Gastroesophageal sphincter (tissue), 4 donors: ENCODE measurements around the gene UQCC2. TPM values are rescaled to one million over a fixed set of nuclear protein-coding genes. Genes with fewer than 3 reads are reported as not detected.

ENCODE experiments used
- ATAC-seq: fragments of 150-250 bp; one replicate; pipeline ENCODE4 v1.9.1; 2016; ENCODE audit warnings: mild to moderate bottlenecking, moderate library complexity
- H3K27ac ChIP-seq, 4 donors: fragments of 200-600 bp; sonication (generic) in 3 of 4; 1 replicate in 3 of 4; 2 replicates in 1 of 4; pipeline ENCODE4 v1.5.1; 2016 to 2019
- H3K27me3 ChIP-seq: fragments of 200-600 bp; sonication (generic); one replicate; pipeline ENCODE4 v1.5.1; 2019
- H3K36me3 ChIP-seq, 2 donors: fragments of 200-600 bp; sonication (generic); one replicate each; pipeline ENCODE4 v1.5.1; 2019; ENCODE audit warnings: control low read depth in 1 of 2
- H3K4me1 ChIP-seq, 3 donors: fragments of 200-600 bp; sonication (generic); 1 replicate in 2 of 3; 2 replicates in 1 of 3; pipeline ENCODE4 v1.5.1; 2016 to 2019; ENCODE audit warnings: control low read depth in 2 of 3
- H3K4me3 ChIP-seq, 2 donors: fragments of 200-600 bp; sonication (generic); one replicate each; pipeline ENCODE4 v1.5.1; 2019; ENCODE audit warnings: mild to moderate bottlenecking in 1 of 2, moderate library complexity in 1 of 2
- H3K9me3 ChIP-seq, 3 donors: fragments of 200-600 bp; sonication (generic); one replicate each; pipeline ENCODE4 v1.5.1; 2017 to 2019; ENCODE audit warnings: control low read depth in 2 of 3
- CTCF ChIP-seq, 4 experiments: fragments of 200-600 bp in 2 of 4; fragments of 450-650 bp in 2 of 4; sonication (generic) in 1 of 4; IDR thresholded peaks; one replicate each; pipeline ENCODE4 v1.5.1; 2017 to 2019; ENCODE audit warnings: antibody characterized with exemption in 4 of 4, mild to moderate bottlenecking in 2 of 4, moderate library complexity in 2 of 4
- EP300 ChIP-seq: sonication (generic); formaldehyde crosslinking; IDR thresholded peaks from one replicate; pipeline ENCODE4 v1.6.1; 2017; ENCODE audit warnings: antibody characterized with exemption, mild to moderate bottlenecking
- POLR2A ChIP-seq, 2 donors: fragments of 450-650 bp; IDR thresholded peaks; one replicate each; pipeline ENCODE4 v1.6.1; 2017; ENCODE audit warnings: antibody characterized with exemption in 2 of 2, mild to moderate bottlenecking in 2 of 2, moderate library complexity in 1 of 2
- POLR2AphosphoS5 ChIP-seq: sonication (generic); formaldehyde crosslinking; IDR thresholded peaks from one replicate; pipeline ENCODE4 v1.6.1; 2017; ENCODE audit warnings: antibody characterized with exemption
- WGBS, 2 donors: methylation state at CpG; one replicate each; pipeline ENCODE4 v1.1.5; 2018; ENCODE audit warnings: low coverage in 1 of 2; 5-methylcytosine and 5-hydroxymethylcytosine counted together
- total RNA-seq, 4 donors: library from RNA; depleted of rRNA; stranded (reverse); fragments of >200 nt; gene quantifications; one replicate each; pipeline ENCODE4 v1.1.0, GENCODE V29; 2016

The UQCC2 gene
- total RNA-seq, 4 donors from 2014 or later, result 14.5 to 25.3 (median 17.7) TPM

GRCh38 chr6:33757113-33757512, 45.6 kb upstream of the UQCC2 start:
- H3K4me1 ChIP-seq, result peaks cover 0 to 7% (median 0%) of the 10 kb centered on the region in 3 donors
- no peak overlapping the region for H3K27ac ChIP-seq
- no peak overlapping the region for H3K4me3 ChIP-seq
- no peak for TF ChIP-seq POLR2A (IDR thresholded peaks at IDR 0.05)
- no peak for TF ChIP-seq POLR2AphosphoS5
- no peak for TF ChIP-seq CTCF (IDR thresholded peaks at IDR 0.05)
- TF ChIP-seq EP300, result no peak
- H3K27me3 ChIP-seq, result peaks cover 14% of the 10 kb centered on the region
- no peaks in the 10 kb centered on the region for H3K9me3 ChIP-seq
- ATAC-seq, result no peak
- no peaks in the 10 kb centered on the region for H3K36me3 ChIP-seq
- WGBS, 2 donors, result 56 to 70% methylated on average over 3 of the region's 3 CpGs

- Histone ChIP-seq H3K9me3 (no peaks in the 10 kb centered on the region), H3K27me3 (peaks cover 18% of the 10 kb centered on the region), H3K4me3 (no peak overlapping the region), H3K4me1 (peaks cover 0 to under 1% (median 0%) of the 10 kb centered on the region in 3 donors), H3K27ac (no peak overlapping the region), H3K36me3 (no peaks in the 10 kb centered on the region)
- no peak for ATAC-seq
- 74 to 92% methylated on average over 6 to 7 of the region's 12 CpGs for WGBS, 2 donors
- TF ChIP-seq CTCF (IDR thresholded peaks at IDR 0.05) (no peak), POLR2A (IDR thresholded peaks at IDR 0.05) (no peak), EP300 (no peak), POLR2AphosphoS5 (no peak)
Measured at GRCh38 chr6:33756211-33756954, 44.9 kb upstream of the UQCC2 start.

- H3K4me3 ChIP-seq, result no peak overlapping the region
- H3K9me3 ChIP-seq, result no peaks in the 10 kb centered on the region
- no peaks in the 10 kb centered on the region for H3K4me1 ChIP-seq
- WGBS, 2 donors, result 73 to 89% methylated on average over 3 to 5 of the region's 13 CpGs
- no peak for ATAC-seq
- H3K36me3 ChIP-seq, result no peaks in the 10 kb centered on the region
- no peak overlapping the region for H3K27ac ChIP-seq
- peaks cover 18% of the 10 kb centered on the region for H3K27me3 ChIP-seq
- TF ChIP-seq POLR2AphosphoS5, result no peak
- TF ChIP-seq CTCF (IDR thresholded peaks at IDR 0.05), result no peak
- TF ChIP-seq POLR2A (IDR thresholded peaks at IDR 0.05), result no peak
- TF ChIP-seq EP300, result no peak
Measured at GRCh38 chr6:33755070-33755869, 43.8 kb upstream of the UQCC2 start.

GRCh38 chr6:33754222-33754621, 42.7 kb upstream of the UQCC2 start:
- no peaks in the 10 kb centered on the region for H3K36me3 ChIP-seq
- ATAC-seq, result no peak
- H3K27me3 ChIP-seq, result peaks cover 18% of the 10 kb centered on the region
- no peaks in the 10 kb centered on the region for H3K4me1 ChIP-seq
- H3K27ac ChIP-seq, result no peak overlapping the region
- TF ChIP-seq EP300 (no peak), POLR2AphosphoS5 (no peak), POLR2A (IDR thresholded peaks at IDR 0.05) (no peak), CTCF (IDR thresholded peaks at IDR 0.05) (no peak)
- no peaks in the 10 kb centered on the region for H3K9me3 ChIP-seq
- 78 to 85% methylated on average over 6 to 10 of the region's 11 CpGs for WGBS, 2 donors
- H3K4me3 ChIP-seq, result no peak overlapping the region
